NCI-H2196 (cell line): ENCODE measurements around the gene NOL9.

Source experiments
- DNase-seq: peaks from one replicate; lab custom pipeline; 2025; ENCODE audit not compliant: unreplicated experiment; lab: John Stamatoyannopoulos, UW

The NOL9 gene

GRCh38 chr1:6473156-6473555 is 81.2 kb downstream of the NOL9 start:
- DNase-seq = no peak

GRCh38 chr1:6472391-6472790 is 81.9 kb downstream of the NOL9 start:
- DNase-seq = no peak

GRCh38 chr1:6471970-6472368 is 82.3 kb downstream of the NOL9 start:
- no peak for DNase-seq
